Thymus (tissue), 11 donors: ENCODE measurements around the gene ETNK2. TPM values are rescaled to one million over a fixed set of nuclear protein-coding genes. Genes with fewer than 3 reads are reported as not detected.
A peak's percentile ranks its signal among the peaks of the same experiment; 100 is the strongest.

Source experiments
- DNase-seq, 9 donors: peaks; one replicate each; pipeline ENCODE4 v3.0.0-alpha.2; 2013; ENCODE audit warnings: low spot score in 9 of 9, low read depth in 6 of 9, missing footprints in 1 of 9
- H3K27ac ChIP-seq, 2 donors: one replicate each; pipeline ENCODE4 v1.5.1; 2013; ENCODE audit warnings: control low read depth in 1 of 2, low read depth in 1 of 2, low read length in 1 of 2, mild to moderate bottlenecking in 1 of 2, moderate library complexity in 1 of 2
- H3K27me3 ChIP-seq, 2 donors: one replicate each; pipeline ENCODE4 v1.5.1; 2013; ENCODE audit warnings: low read length in 1 of 2; ENCODE audit not compliant: control insufficient read depth in 2 of 2, insufficient read depth in 1 of 2
- H3K36me3 ChIP-seq, 2 donors: one replicate each; pipeline ENCODE4 v1.5.1; 2013; ENCODE audit warnings: low read length in 1 of 2, mild to moderate bottlenecking in 1 of 2, moderate library complexity in 1 of 2; ENCODE audit not compliant: control insufficient read depth in 2 of 2, insufficient read depth in 2 of 2
- H3K4me1 ChIP-seq, 2 donors: one replicate each; pipeline ENCODE4 v1.5.1; 2013; ENCODE audit warnings: low read length in 2 of 2; ENCODE audit not compliant: control insufficient read depth in 2 of 2, insufficient read depth in 2 of 2
- H3K4me3 ChIP-seq, 2 donors: one replicate each; pipeline ENCODE4 v1.5.1; 2013; ENCODE audit warnings: low read length in 2 of 2, control low read depth in 1 of 2, mild to moderate bottlenecking in 1 of 2
- H3K9me3 ChIP-seq, 2 donors: one replicate each; pipeline ENCODE4 v1.5.1; 2013; ENCODE audit warnings: low read length in 1 of 2, mild to moderate bottlenecking in 1 of 2; ENCODE audit not compliant: control insufficient read depth in 2 of 2, insufficient read depth in 1 of 2
- WGBS: extraction: QIAGEN DNeasy Blood & Tissue Kit; methylation state at CpG from one replicate; pipeline ENCODE4 v1.1.7; 2013; 5-methylcytosine and 5-hydroxymethylcytosine counted together
- polyA plus RNA-seq: library from polyadenylated mRNA; stranded (reverse); fragments of 200-250 nt; gene quantifications from one replicate; pipeline ENCODE4 v1.2.3, GENCODE V29; 2013
- total RNA-seq: library from RNA; stranded (reverse); fragments of 120-200 nt; gene quantifications from one replicate; pipeline ENCODE4 v1.2.4, GENCODE V29; 2013
- donor health status: healthy.

Gene ETNK2
- total and polyA plus RNA-seq, 2 donors: 5.0 to 9.8 TPM

DNA sequence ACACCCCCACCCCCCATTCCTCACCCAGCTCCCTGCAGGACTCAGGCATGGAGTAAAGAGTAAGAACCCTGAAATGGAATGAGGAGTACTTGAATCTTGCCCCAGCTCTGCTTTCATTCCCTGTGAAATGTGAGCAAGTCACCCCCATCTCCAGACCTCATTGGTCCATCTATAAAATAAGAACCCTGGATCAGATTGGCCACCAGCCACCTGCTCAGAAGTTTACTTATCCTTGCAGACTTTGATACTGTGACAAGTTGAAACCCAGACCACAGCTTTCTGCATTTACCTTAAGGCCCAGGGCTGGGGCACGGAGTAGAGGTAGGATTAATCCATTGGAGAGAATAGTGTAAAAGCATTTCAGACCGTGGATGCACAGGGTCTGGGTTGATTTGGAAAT lies 42.2 kb upstream of the ETNK2 start:
- no peaks in the 10 kb centered on the region for H3K36me3 ChIP-seq
- peaks cover 0 to 12% of the 10 kb centered on the region in 2 donors for H3K27me3 ChIP-seq
- no peak overlapping the region for H3K27ac ChIP-seq
- H3K4me3 ChIP-seq: no peak overlapping the region
- WGBS: 93% methylated on average over 2 of the region's 2 CpGs
- DNase-seq: no peak
- peaks cover 0 to 5% of the 10 kb centered on the region in 2 donors for H3K9me3 ChIP-seq
- peaks cover 11 to 62% of the 10 kb centered on the region in 2 donors for H3K4me1 ChIP-seq

DNA sequence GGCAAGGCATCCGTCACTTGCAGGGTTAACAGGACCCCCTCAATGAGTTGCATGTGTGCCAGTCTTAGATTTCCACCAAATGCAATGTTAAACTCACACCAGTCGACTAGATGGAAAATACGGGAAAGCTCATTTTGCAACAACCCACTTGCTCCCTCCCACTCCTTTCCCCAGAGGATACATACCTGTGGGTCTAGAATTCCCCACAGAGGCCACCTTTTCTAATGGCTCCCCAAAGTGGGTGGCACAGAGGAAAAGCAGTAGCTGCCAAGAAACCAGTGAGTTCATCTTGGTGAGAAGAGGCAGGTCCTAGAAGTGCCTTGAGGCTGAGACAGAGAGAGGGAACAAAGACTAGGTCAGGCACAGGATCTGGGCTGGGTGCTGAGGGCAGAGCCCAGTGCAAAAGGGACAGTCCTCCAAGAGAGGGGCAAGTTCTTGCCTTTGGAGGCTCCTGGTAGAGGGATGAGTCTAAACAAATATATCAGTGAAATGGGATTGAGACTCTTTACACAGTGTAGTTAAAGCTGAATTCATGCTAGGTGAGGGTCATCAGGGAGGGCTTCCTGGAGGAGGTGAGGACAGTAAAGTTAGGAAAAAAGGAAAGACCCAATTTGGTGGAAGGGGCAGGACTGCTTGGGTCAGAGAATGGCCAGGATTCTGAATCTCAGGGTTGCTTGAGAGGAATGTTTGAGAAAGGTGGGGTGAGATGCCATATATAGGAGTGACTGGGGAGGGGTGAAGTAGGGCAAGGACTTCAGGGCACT lies 40.9 kb upstream of the ETNK2 start:
- Histone ChIP-seq H3K36me3 (no peaks in the 10 kb centered on the region), H3K9me3 (peaks cover 0 to 8% of the 10 kb centered on the region in 2 donors), H3K27me3 (peaks cover 0 to 14% of the 10 kb centered on the region in 2 donors), H3K4me3 (no peak overlapping the region), H3K27ac (no peak overlapping the region), H3K4me1 (peaks cover 11 to 65% of the 10 kb centered on the region in 2 donors)
- DNase-seq: no peak
- WGBS: 88% methylated on average over 3 of the region's 3 CpGs

DNA sequence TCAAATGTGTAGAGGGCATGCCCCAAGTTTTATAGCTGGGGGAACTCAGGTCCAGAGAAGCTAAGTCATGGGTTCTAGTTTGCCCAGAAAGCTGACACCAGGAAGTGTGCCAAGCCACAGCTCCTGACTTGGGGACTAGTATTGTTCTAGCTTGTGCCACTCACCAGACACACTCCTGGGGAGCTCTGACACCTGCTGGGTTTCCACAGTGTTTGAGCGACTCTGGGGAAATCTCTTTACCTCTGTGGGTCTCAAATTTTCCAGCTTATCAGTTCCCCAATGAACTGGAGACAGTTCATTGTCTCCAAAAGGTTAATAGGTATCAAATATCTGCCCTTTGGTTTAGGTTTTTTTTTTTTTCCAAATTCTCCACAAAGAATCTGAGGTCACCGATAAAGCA lies 40.2 kb upstream of the ETNK2 start:
- Histone ChIP-seq H3K27me3 (peaks cover 0 to 11% of the 10 kb centered on the region in 2 donors), H3K9me3 (peaks cover 0 to 8% of the 10 kb centered on the region in 2 donors), H3K36me3 (no peaks in the 10 kb centered on the region), H3K4me3 (no peak overlapping the region), H3K27ac (no peak overlapping the region), H3K4me1 (peaks cover 11 to 65% of the 10 kb centered on the region in 2 donors)
- WGBS: 100% methylated on average over 2 of the region's 2 CpGs
- no peak for DNase-seq

DNA sequence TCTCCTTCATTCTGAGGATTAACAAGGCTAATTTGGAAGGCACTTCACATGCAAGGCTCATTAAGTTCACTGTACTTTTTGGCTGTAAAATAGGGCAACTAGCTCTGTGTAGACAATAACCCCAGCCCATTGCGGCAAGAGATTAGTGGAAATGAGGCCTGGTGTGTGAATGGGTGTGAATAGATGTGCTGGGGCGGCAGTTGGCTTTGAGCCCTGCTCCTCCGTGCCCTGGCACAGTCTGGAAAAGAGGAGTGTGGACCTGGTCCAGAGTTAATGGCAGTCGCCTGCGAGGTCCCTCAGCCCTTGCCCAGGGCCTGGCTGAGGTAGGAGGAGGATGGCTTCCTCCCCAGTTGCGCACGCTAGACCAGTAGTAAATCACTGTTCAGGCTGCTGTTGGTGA lies 39.6 kb upstream of the ETNK2 start:
- 95% methylated on average over 7 of the region's 7 CpGs for WGBS
- H3K27me3 ChIP-seq: peaks cover 0 to 6% of the 10 kb centered on the region in 2 donors
- no peak overlapping the region for H3K27ac ChIP-seq
- no peaks in the 10 kb centered on the region for H3K36me3 ChIP-seq
- no peak for DNase-seq
- peaks cover 0 to 8% of the 10 kb centered on the region in 2 donors for H3K9me3 ChIP-seq
- no peak overlapping the region for H3K4me3 ChIP-seq
- H3K4me1 ChIP-seq: peaks cover 11 to 62% of the 10 kb centered on the region in 2 donors

DNA sequence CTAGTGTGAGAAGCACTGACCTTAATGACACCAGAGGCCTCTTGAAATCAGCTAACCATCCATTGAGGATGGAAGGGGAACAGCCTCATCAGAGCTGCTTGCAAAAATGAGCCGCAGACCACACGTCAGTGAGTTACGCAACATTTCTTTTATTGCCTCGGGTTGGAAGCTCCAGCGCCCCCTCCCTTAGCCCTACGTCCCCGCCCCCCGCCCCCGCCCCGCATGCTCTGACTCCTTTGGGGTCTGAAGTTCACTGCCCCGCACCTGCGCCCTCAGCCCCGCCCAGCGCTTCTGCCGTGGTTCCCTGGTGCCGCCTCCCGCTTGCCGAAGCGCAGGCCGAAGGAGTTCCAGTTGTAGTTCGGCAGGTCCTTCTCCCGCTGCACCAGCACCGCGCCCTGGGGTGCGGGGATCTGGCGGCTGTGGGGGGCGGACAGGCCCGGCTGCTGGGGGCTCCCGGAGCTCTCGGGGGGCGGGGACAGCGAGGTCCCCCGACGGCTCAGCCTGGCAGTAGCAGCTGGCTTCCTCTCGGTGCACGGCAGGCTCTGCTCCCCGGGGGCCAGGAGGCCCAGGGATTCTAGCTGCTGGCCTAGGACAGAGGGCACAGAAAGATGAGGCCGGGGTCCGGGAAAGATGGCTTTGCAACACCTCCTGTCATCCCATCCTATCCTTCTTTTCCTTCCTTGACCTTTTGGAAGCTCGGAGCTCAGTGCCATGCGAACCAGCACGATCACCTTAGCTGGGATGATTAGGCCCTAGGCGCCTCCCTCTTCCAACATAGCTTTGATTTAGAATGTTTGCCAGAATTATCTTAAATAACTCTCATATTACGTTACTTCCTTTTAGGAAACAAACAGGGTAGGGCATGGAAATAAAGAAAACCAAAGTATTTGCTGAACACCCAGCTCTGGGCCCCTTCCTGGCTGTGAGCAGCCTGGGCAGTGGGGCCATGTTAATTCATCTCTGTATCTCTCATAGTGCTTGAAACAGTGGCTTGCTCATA lies 38.7 kb upstream of the ETNK2 start:
- WGBS: 13% methylated on average over 44 of the region's 44 CpGs
- Histone ChIP-seq H3K9me3 (peaks cover 0 to 8% of the 10 kb centered on the region in 2 donors), H3K4me1 (peaks cover 11 to 61% of the 10 kb centered on the region in 2 donors), H3K4me3 (peak overlapping the region; percentile 28 to 38), H3K36me3 (no peaks in the 10 kb centered on the region), H3K27ac (peak overlapping the region; percentile 1 to 65), H3K27me3 (peaks cover 0 to 6% of the 10 kb centered on the region in 2 donors)
- peak in 5 of 9 donors; percentile 48 to 76 (median 55) for DNase-seq

DNA sequence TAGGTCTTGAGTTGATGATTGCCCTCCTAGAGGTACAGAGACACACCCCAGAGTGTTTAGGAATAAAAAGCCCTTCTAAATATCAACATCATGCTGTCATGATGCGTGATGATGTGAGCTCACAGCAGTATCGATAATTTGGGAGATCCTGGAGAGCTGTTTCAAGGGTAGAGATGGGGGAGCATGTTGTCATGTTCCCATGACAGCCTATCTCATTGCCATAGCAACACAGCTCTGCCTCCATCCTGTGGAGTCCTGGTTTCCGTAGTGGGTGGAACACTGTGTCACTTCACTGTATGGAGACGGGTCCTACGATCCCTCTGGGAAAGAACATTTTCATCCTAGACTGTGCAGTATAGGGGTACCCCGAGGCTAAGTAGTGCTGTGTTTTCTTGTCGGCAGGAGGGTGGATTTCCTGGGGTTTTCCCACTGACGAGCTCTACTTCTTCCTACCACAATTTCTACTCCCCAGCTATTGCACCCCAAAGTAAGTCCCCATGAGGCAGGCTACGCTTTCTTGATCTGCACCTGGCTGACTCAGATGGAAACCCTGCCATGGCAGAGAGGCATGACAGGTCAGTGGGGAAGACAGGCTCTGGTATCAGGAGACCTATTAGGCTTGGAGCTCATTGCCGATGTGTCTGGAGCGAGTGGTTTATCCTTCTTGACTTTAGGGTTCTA lies 37.3 kb upstream of the ETNK2 start:
- 76% methylated on average over 11 of the region's 11 CpGs for WGBS
- DNase-seq: no peak
- Histone ChIP-seq H3K27ac (no peak overlapping the region), H3K4me1 (peaks cover 11 to 51% of the 10 kb centered on the region in 2 donors), H3K9me3 (peaks cover 0 to 8% of the 10 kb centered on the region in 2 donors), H3K36me3 (no peaks in the 10 kb centered on the region), H3K4me3 (no peak overlapping the region), H3K27me3 (peaks cover 0 to 6% of the 10 kb centered on the region in 2 donors)

DNA sequence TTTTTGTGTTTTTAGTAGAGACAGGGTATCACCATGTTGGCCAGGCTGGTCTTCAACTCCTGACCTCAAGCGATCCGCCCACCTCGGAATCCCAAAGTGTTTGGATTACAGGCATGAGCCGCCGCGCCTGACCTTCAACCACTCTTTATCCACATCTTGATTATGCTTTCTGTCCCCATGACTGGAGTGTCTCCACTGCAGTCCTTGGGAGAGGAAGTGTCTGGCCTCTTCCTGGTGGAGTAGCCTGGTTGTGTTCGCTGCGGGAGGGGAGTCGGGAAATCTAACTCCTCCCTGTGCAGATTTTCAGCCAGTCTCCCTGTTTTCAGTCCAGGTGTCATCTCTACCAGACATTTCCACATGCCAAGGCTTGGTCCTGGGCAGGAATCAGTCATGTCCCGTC lies 34.8 kb upstream of the ETNK2 start:
- Histone ChIP-seq H3K4me3 (no peak overlapping the region), H3K9me3 (peaks cover 0 to 8% of the 10 kb centered on the region in 2 donors), H3K27ac (no peak overlapping the region), H3K36me3 (no peaks in the 10 kb centered on the region), H3K27me3 (peaks cover 0 to 6% of the 10 kb centered on the region in 2 donors), H3K4me1 (peaks cover 11 to 33% of the 10 kb centered on the region in 2 donors)
- DNase-seq: no peak
- WGBS: 96% methylated on average over 10 of the region's 10 CpGs

DNA sequence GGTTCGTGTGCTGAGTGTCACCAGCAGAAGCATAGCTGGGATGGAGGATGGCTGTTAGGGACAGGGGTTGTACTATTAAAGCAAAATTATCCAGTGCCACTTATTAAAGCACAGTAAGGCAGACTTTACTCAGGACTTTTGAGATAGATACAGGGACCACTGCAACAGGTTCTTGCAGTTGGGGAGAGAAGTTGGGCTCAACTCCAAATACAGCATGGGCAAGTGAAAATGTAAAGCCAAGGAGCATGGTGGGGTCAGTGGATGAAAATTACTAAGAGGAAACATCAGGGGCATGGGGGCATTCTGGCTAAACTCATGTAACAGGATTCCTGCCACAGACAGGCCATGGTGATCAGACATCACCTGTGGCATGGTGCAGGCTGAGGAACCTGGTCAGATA lies 29.3 kb upstream of the ETNK2 start:
- Histone ChIP-seq H3K36me3 (no peaks in the 10 kb centered on the region), H3K4me1 (no peaks in the 10 kb centered on the region), H3K4me3 (no peak overlapping the region), H3K9me3 (no peaks in the 10 kb centered on the region), H3K27ac (no peak overlapping the region), H3K27me3 (no peaks in the 10 kb centered on the region)
- no peak for DNase-seq
- WGBS: 91% methylated on average over 1 of the region's 1 CpG
